ENCODE measurements around the gene APCDD1.

DNA sequence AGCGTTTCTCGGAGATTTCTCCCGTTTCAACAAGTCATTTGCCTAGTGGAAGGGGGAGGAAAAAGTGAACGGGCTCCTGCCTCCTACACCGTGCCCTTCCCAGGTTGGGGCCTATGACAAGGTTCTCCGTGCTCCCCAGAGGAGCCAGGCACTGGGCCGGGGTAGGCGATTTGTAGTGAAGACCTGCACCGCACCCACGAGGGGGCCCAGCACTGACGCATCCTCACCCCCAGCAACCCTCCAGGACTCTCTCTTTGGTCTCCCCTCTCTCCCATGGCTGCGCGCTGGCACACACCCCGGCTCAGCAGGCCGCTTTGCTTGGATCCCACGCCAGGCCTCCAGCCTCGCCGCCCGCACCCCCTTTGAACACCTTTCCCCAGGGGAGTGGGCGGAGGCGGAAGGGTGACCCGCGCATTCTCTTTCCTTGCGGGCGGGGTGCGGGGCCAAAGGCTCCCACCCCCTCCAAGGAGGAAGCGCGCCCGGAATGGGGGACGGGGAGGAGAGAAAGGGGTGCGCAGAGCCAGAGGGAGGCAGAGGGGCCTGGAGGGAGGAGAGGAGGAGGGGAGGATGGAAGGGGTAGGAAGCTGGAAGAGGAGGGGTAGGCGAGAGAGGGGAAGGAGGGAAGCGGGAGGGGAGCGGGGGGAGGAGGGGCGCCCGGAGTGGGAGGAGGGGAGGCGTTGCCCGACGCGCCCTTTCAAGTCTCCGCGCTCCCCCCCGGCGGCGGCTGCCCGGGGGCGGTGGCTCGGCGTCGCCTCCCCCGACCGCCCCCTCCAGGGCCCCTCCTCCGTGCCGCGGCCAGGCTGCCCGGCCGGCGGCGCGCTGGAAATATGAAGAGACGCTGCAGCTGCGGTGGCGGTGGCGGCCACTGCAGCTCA, at the start of gene APCDD1:
- TF ChIP-seq, protein P1, sequence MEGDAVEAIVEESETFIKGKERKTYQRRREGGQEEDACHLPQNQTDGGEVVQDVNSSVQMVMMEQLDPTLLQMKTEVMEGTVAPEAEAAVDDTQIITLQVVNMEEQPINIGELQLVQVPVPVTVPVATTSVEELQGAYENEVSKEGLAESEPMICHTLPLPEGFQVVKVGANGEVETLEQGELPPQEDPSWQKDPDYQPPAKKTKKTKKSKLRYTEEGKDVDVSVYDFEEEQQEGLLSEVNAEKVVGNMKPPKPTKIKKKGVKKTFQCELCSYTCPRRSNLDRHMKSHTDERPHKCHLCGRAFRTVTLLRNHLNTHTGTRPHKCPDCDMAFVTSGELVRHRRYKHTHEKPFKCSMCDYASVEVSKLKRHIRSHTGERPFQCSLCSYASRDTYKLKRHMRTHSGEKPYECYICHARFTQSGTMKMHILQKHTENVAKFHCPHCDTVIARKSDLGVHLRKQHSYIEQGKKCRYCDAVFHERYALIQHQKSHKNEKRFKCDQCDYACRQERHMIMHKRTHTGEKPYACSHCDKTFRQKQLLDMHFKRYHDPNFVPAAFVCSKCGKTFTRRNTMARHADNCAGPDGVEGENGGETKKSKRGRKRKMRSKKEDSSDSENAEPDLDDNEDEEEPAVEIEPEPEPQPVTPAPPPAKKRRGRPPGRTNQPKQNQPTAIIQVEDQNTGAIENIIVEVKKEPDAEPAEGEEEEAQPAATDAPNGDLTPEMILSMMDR (IDR thresholded peaks at IDR 0.05; ENCODE audit: insufficient read depth, low read depth, low read length) = no peak
- TF ChIP-seq EZH2 (IDR thresholded peaks at IDR 0.05; ENCODE audit: insufficient read depth, low read length) = peak; percentile 46

Measured in astrocyte (in vitro differentiated cells and primary cell).